SK-N-SH treated with all-trans-retinoic acid at 6 μM for 48 hours (cell line): ENCODE measurements around the gene PPFIA1.

Experiments
- ARNTL ChIP-seq: fragments of 450-650 bp; formaldehyde crosslinking; IDR thresholded peaks from 2 replicates; pipeline ENCODE4 v1.5.0; 2020; ENCODE audit warnings: low read depth, mild to moderate bottlenecking, moderate library complexity, borderline replicate concordance
- ISL1 ChIP-seq: fragments of 250-450 bp; sonication (Bioruptor Pico); IDR thresholded peaks from 2 replicates; pipeline ENCODE4 v2.1.2; 2022; ENCODE audit warnings: mild to moderate bottlenecking, moderate library complexity
- POU6F1 ChIP-seq: fragments of 250-450 bp; sonication (Bioruptor Pico); IDR thresholded peaks from 2 replicates; pipeline ENCODE4 v1.8.0; 2021; ENCODE audit warnings: low read depth, mild to moderate bottlenecking, moderate library complexity, borderline replicate concordance
- PPARA ChIP-seq: fragments of 250-450 bp; sonication (Bioruptor Pico); IDR thresholded peaks from 2 replicates; pipeline ENCODE4 v1.5.0; 2020; ENCODE audit warnings: mild to moderate bottlenecking, borderline replicate concordance
- RARB ChIP-seq: fragments of 250-450 bp; sonication (Bioruptor Pico); IDR thresholded peaks from 2 replicates; pipeline ENCODE4 v1.8.0; 2021; ENCODE audit warnings: mild to moderate bottlenecking, moderate library complexity
- TCF4 ChIP-seq: fragments of 250-450 bp; sonication (Bioruptor Pico); IDR thresholded peaks from 2 replicates; pipeline ENCODE4 v1.8.0; 2021; ENCODE audit warnings: mild to moderate bottlenecking, moderate library complexity, borderline replicate concordance

GRCh38 chr11:70289582-70289981 lies 19.1 kb downstream of the PPFIA1 start:
- no peak for TF ChIP-seq POU6F1 (CRISPR knock-in tag)
- TF ChIP-seq ARNTL (CRISPR knock-in tag): no peak
- TF ChIP-seq ISL1: no peak
- no peak for TF ChIP-seq TCF4 (CRISPR knock-in tag)
- no peak for TF ChIP-seq RARB (CRISPR knock-in tag)
- no peak for TF ChIP-seq PPARA
